Measurements from ENCODE around the gene SEMA6B.

SEMA6B gene

DNA sequence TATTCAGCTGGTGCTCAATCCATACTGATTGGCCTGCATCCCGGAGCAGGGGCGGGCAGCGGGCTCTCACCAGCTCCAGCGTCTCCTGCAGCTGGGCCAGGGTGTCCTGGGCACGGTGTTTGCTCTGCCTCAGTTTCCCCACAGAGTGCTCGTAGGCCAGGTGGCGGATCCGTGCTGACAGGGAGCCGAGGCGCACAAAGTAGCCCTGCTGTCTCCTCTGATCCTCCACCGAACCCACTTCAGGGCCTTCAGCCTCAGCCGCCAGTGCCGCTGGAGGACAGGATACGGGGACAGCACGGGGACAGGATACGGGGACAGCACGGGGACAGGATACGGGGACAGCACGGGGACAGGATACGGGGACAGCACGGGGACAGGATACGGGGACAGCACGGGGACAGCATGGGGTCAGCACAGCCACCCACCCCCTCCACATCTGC, 33.9 kb downstream of the SEMA6B start:
- no peak for DNase-seq (ENCODE audit: low read depth)

DNA sequence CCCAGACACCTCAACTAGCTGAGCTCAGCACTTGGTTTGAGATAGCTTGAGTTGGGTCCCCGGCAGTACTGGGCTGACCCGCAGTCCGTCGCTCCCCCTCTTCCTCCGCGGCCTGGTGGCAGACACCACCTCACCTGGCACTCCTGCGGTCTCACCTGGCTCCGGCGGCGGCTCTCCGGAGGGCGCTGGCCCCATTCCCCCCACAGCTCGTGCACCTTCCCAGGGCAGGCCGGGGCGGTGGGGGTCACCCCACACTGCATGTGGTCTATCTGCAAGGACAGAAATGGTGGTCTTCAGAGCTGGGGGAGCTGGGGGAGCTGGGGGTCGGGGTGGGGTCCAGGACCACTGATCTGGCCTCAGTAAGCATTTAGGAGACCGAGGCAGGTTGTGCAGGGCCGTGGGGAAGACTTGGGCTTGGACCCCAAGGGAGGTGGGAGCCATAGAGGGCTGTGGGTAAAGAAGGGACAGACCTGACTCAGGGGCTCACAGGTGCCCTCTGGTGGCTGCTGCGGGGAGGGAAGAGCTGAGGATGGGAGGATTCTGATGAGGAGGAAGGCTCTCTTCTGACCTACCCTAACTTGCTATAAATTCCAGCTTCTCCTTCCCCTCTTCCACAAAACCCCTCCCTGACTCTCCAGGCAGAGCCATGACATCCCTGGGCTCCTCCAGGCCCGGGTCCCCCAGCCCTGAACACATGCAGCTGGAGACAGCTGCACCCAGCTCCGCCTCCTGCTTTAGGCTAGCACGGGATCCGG, 34.5 kb downstream of the SEMA6B start:
- peak; percentile 47 for DNase-seq (ENCODE audit: low read depth)

DNA sequence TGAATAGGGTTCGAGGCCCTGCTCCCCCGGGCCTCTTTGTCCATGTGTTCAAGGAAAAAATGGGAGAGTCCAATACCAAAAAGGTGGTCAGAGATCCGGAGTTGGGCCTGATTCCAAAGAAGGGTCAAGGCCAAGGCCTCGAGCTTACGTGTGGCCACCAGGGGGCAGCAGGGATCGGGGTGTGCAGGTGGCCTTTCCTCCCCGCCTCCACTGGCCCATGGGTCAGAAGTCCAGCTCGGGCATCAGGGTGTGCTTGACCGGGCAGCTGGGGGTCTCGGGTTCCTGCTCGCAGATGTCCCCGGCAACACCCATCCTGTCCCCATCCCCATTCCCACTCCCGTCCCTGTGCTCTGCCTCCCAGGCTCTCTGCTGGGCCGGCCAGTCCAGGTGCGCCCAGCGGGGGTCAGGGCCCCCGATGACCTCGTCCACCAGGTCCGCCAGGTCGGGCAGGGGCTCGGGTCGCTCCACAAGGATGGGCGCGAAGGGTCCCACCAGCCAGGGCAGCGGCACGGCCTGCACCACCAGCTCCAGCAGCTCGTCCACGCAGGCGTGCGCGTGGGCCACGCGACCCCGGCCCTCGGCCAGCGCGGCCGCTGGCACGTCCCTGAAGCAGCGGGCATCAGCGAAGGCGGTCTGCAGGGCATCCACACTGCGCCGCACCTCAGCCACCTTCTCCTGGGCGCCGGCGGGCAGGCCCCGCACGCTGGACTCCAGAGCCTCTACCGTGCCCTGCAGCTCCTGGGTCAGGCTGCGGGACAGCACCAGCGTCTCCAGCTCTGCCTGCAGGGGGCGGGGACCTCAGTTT, 36.0 kb downstream of the SEMA6B start:
- peak; percentile 41 for DNase-seq (ENCODE audit: low read depth)

DNA sequence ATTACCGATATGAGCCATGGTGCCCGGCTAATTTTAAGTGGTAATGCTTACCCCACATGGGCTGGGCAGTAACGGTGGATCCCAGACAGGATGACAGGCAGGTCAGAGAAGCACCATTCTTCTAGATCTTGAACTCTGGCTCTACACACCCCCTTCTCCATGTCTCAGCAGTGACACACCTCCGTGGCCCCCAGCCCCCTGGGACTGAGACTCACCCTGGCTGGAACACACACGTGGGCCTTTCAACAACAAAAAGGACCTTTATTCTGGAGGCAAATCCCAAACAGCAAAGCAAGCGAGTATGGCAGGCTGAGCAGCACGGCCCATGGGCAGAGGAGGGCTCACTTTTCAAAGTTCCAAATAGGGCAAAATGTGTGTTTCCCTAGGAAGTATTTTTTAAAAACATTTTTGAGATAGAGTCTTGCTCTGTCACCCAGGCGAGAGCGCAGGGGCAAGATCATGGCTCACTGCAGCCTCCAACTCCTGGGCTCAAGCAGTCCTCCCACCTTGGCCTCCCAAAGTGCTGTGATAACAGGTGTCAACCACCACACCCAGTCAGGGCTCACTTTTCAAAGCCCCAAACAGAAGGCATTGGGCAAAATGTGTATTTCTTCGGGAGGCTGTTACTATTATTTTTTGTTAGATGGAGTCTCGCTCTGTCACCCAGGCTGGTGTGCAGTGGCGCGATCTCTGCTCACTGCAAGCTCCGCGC, 37.0 kb downstream of the SEMA6B start:
- no peak for DNase-seq (ENCODE audit: low read depth)

DNA sequence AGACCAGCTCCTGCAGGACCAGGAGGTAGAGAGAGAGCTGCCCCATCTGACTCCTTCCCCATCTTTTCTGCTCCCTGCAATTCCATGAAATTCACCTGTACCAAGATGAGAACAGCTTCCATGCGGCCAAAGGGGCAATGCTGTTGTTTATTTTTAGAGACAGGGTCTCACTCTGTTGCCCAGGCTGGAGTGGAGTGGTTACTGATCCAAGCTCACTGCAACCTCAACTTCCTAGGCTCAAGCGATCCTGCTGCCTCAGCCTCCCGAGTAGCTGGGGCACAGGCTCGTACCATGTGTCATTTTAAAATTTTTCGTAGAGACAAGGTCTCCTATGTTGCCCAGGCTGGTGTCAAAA, 37.6 kb downstream of the SEMA6B start:
- no peak for DNase-seq (ENCODE audit: low read depth)

DNA sequence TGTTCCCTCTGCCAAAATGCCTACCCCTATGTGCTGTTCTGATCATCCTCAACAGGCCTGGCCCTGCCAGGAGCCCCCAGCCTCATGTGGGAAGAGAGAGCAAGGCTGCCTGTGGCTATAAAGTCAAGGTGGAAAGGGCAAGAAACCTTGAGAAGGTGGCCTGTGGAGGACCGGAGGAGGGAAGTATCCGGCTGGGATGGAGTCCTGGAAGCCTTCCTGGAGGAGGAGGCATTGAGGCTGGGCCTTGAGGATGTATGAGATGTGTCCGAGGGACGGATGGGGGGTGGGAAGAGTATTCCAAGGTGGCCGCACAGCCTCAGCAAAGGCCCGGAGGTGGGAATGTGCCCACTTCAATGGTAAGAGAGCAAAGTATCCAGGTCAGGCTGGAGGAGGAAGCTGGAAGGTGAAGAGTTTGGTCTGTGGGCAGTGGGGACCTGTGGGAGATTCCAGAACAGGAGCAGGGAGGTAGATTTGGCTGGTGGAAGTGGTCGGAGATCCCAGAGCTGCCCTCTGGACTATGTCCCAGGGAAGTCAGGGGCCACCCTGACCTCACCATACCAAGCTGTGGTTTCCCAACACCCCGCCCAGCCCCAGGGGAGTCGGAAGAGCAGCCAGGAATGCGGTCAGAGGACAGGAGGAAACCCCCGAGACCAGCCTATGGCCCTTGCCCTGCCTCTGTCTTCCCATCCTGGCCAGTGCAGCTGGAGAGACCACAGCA, 38.2 kb downstream of the SEMA6B start:
- DNase-seq (ENCODE audit: low read depth) = peak; percentile 15

DNA sequence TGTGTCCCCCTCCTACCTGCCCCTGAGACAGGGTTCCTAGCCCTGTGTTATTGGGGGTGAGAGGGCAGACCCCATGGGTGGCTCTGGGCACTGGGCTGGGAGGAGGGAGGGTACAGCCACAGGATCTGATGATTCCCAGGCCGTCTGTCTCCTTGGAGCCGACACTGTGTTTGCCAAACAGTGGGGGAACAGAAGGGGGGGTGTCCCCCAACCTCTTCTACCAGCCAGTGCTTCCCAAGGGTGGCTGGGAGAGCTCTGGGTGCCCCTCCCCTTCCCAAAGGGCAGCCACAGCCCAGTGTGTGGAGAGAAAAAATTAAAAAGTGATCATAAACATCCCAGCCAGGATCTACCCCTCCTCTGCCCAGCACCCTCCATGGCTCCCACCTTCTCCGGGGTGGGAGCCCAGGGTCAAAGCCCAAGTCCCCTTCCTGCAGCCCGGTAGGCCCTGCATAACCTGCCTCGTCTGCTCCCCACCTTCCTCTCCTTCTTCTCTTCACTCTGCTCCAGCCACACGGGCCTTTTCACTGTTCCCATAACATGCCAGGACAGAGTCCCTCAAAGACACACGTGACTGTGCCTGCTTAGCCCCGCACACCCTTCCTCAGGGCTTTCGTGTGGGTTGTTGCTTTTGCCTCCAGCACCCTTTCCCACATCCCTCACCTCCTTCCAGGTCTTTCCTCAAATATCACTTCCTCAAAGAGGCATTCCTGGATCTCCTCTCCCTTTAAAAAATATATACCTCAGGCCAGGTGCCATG, 39.8 kb downstream of the SEMA6B start:
- no peak for DNase-seq (ENCODE audit: low read depth)

DNA sequence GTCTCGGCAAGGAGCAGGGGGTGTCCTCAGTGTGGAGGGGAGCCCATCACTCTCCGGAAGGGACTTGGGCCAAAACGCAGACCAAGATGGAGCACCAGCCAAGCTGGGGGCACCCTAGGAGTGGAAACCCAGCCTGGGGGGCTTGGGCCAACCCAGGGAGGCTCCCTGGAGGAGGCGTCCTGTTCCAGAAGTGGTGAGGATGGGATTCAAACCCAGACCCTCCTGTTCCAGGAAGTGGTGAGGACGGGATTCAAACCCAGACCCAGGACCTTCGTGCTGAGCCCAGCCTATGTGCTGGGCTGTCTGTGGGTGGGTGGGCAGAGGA, 40.4 kb downstream of the SEMA6B start:
- no peak for DNase-seq (ENCODE audit: low read depth)

DNA sequence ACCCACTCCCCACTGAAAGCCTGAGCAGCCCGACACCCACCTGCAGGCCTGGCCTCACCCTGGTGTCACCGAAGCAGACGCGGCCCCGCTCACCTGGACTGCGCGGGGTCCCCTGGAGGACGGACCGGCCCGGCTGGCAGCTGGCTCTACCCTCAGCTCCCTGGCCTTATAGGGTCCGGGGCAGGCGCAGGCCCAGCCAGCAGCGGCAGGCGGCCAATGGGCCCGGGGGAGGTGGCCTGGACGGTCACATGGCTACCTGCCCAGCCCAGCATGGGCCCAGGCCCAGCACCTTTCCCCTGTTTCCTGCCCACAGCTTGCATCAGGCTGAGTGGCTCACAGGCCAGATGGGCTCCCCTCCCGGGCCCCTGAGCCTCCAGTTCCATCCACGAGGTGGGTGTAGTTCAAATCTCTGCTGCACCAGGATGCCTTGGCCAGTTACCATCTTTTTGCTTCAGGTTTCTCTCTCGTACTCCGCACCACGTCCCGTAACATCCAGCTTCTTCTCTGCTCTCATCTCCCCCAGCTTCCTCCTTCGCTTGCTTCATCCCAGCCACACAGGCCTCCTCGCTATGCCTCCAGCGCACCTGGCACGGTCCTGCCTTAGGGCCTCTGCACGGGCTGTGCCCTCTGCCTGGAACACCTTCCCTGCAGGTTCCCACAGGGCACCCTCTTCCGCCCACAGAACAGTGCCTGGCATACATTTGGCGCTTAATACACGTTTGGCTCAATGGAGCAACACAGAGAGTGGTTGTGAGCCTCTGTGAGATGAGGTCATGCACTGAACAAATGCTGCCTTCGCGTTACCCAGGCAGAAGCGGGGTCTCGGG, 40.9 kb downstream of the SEMA6B start, which contains the start of gene PLIN4:
PLIN4 (minus strand) TSS at position 142 of the 827 bp plus-strand sequence. CDS start 214 bp downstream, outside the sequence.
- no peak for DNase-seq (ENCODE audit: low read depth)

DNA sequence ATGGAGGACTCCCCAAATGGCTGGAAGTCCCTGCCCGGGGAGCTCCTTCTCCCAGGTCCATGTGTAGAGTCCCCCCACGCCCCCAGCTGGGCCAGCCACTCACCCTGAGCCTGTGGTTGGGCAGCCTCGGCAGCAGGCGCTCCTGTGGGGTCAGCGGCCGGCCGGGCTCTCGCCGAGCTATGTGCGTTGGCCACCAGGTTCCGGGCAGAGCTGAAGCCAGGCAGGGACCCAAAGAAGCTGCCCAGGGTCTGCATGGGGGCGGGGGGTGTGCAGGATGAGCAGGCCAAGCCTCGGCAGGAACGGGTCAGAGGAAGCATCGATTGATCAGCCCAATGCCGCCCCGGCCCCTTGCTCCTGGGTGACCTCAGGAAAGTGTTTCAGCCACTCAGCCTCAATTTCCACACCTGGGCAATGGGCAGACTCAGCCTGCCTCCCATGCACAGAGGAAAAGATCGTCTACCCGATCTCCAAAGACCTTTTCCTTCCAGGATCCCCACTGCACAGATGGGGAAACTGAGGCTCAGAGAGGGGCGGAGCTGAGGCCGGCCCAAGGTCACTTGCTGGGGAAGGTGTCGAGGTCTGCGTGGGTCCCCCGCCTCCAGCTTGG, 41.9 kb downstream of the SEMA6B start:
- DNase-seq (ENCODE audit: low read depth) = no peak

DNA sequence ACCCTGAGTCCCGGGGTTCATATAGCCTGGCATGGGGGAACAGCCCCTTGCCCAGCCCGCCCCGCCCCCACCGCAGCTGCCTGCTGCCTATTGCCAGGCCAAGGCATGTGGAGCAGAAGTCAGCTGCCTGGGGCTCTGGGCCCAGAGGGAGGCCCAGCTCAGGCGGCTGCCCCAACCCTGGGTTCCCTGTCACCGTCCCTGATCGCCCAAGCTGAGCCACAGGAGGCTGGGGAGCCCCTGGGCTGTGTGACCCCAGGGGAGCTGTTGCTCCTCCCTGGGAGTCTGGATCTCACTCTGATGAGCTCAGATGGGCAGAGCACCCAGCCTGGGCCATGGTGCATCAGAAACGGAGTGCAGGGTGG, 42.6 kb downstream of the SEMA6B start:
- DNase-seq (ENCODE audit: low read depth) = no peak

DNA sequence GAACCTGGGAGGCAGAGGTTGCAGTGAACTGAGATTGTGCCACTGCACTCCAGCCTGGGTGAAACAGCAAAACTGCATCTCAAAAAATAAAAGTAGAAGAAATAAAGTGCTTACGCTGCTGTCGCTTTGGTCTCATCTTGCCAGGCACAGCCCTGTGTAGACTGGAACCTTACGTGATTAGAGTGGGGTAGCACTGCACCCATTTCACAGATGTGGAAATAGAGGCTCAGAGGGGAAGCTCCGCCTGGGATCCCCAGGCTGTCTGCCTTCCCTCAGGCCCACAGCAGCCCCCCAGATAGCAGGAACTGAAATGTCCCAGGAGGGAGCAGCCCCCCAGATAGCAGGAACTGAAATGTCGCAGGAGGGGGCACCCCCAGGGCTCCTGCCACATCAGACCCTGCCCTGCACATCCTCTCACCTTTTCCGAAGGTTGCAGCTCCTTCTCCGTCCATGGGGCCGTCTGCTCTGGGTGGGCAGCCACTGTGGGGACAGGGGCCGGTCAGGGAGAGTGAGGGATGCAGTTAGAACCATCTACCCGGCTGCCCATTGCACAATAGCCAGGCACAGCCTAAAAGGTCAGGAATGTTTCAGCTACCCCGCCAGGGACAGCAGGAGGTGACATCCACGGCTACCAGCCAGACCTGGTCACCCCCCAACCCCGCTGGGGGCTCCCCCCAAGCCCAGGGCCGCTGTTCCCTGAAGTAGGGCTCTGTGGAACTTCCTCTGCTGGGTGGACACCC, 43.1 kb downstream of the SEMA6B start:
- DNase-seq (ENCODE audit: low read depth) = no peak

DNA sequence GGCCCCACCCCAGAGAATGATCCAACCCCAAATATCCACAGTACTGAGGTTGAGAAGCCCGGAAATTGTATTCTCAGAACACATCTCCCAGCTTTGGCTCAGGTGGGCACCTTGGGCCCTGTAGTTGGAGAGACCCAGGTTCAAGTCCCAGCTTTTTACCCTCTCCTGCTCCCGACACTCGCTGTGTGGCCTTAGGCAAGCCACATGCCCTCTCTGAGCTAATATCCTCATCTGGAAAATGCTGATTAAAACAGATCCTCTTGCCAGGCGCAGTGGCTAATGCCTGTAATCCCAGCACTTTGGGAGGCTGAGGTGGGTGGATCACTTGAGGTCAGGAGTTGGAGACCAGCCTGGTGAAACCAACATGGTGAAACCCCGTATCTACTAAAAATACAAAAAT, 43.8 kb downstream of the SEMA6B start:
- no peak for DNase-seq (ENCODE audit: low read depth)

DNA sequence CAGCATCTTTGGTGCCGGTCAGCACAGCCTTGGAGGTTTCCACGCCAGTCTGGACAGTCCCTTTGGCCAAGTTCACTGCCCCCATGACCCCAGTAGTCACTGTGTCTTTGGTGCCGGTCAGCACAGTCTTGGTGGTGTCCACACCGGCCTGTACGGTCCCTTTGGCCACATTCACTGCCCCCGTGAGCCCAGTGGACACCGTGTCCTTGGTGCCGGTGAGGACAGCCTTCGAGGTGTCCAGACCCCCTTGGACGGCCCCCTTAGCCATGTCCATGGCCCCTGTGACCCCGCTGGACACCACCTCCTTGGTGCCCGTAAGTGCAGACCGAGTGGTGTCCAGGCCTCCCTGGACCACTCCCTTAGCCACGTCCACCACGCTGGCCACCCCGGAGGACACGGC, 46.2 kb downstream of the SEMA6B start:
- no peak for DNase-seq (ENCODE audit: low read depth)

DNA sequence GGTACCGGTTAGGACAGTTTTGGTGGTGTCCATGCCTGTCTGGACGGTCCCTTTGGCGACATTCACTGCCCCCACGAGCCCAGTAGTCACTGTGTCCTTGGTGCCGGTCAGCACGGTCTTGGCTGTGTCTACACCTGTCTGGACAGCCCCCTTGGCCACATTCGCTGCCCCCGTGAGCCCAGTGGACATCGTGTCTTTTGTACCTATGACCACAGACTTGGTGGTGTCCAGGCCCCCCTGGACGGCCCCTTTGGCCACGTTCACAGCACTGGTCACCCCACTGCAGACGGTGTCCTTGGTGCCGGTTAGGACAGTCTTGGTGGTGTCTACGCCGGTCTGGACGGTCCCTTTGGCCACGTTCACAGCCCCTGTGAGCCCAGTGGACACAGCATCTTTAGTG, 47.4 kb downstream of the SEMA6B start:
- no peak for DNase-seq (ENCODE audit: low read depth)

DNA sequence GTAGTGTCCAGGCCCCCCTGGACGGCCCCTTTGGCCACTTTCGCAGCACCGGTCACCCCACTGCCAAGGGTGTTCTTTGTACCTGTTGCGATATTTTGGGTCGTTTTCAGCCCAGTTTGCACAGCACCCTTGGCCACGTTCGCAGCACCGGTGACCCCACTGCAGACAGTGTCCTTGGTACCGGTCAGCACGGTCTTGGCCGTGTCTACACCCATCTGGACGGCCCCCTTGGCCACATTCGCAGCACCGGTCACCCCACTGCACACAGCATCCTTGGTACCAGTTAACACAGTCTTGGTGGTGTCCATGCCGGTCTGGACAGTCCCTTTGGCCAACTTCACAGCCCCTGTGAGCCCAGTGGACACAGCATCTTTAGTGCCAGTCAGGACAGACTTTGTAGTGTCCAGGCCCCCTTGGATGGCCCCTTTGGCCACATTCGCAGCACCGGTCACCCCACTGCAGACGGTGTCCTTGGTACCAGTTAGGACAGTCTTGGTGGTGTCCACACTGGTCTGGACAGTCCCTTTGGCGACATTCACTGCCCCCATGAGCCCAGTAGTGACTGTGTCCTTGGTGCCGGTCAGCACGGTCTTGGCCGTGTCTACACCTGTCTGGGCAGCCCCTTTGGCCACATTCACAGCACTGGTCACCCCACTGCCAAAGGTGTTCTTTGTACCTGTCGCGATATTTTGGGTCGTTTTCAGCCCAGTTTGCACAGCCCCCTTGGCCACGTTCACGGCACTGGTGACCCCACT, 48.0 kb downstream of the SEMA6B start:
- DNase-seq (ENCODE audit: low read depth) = no peak

DNA sequence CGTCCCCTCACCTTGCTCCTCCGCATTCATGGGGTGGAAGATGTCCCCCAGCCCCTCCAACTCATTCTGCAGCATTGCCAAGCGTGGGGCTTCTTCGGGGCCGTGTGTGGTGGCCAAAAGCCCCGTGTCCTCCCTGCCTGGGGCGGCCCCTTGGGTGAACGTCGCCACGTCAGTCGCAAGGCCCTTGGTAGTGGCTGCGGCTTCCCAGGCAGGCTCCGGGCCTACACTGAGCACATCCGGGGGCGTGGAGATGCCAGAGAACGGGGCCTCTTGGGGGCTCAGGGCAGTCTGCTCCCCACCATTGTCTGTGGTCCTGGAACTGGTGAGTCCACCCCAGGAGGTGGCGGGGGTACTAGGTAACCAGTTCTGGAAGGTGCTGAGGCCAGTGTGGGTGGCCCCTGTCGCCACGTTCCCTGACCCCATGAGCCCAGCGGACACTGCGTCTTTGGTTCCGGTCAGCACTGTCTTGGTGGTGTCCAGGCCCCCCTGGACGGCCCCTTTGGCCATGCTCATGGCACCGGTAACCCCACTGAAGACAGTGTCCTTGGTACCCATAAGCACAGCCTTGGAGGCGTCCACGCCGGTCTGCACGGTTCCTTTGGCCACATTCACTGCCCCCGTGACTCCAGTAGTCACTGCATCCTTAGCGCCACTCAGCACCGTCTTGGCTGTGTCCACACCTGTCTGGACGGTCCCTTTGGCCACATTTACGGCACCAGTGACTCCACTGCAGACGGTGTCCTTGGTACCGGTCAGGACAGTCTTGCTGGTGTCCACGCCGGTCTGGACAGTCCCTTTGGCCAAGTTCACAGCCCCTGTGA, 48.8 kb downstream of the SEMA6B start:
- no peak for DNase-seq (ENCODE audit: low read depth)

DNA sequence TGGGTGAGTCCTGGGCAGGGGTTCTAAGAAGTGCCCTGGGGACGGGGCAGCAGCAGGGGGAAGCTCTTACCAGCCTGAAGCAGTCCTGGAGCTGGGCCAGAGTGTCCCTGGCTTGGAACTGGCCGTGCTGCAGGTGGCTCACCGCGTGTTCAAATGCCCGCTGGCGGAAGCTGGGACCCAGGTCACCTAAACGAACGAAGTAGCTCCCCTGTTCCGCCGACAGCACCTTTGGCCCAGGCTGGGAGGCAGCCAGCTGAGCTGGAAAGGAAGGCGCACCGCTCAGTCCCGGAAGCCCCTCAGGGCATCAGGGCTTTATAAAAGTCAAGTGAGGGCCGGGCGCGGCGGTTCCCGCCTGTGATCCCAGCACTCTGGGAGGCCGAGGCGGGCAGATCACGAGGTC, 50.8 kb downstream of the SEMA6B start:
- DNase-seq (ENCODE audit: low read depth) = no peak
